Measurements from ENCODE around the gene DPP10. TPM values are rescaled to one million over a fixed set of nuclear protein-coding genes. Genes with fewer than 3 reads are reported as not detected.

DPP10 gene
- total and polyA plus RNA-seq, 4 donors, result 0.04 to 4.1 (median 0.48) TPM

DNA sequence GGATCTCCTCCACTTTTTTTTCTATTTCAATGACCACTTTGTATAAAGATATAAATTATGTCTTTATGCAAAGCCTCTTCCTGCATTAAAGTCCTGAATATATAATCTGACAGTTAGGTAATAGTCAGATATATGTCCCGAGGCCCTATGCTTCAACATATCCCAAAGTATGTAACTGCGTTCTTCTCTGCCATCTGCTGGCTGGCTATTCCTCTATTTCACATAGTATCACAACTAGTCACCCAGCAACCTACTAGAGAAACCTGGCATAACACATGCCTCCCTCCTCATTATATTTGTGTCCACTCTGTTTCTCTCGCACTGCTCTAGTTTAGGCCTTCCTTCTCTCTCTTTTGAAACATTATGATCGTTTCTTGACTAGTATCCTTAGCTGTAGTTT is 640.8 kb downstream of the DPP10 start:
- Histone ChIP-seq H3K9ac (ENCODE audit: low read depth in 1 of 2, low read length in 2 of 2) (no peak overlapping the region), H3K27ac (ENCODE audit: low read depth in 1 of 2, low read length in 2 of 2) (no peak overlapping the region), H3K36me3 (ENCODE audit: control insufficient read depth in 4 of 4, insufficient read depth in 3 of 4, low read depth in 1 of 4, low read length in 3 of 4) (no peaks in the 10 kb centered on the region), H3K27me3 (ENCODE audit: control insufficient read depth in 4 of 4, insufficient read depth in 4 of 4, low read length in 3 of 4) (no peaks in the 10 kb centered on the region), H3K9me3 (ENCODE audit: control insufficient read depth in 4 of 4, low read length in 3 of 4) (no peaks in the 10 kb centered on the region), H3K4me3 (ENCODE audit: low read depth in 1 of 3, low read length in 3 of 3) (no peak overlapping the region), H3K4me1 (ENCODE audit: control insufficient read depth in 4 of 4, insufficient read depth in 4 of 4, low read length in 3 of 4) (no peaks in the 10 kb centered on the region)
- 81% methylated on average over 4 of the region's 4 CpGs for WGBS
- TF ChIP-seq RAD21 (IDR thresholded peaks at IDR 0.05), result no peak
- TF ChIP-seq HNF4G (IDR thresholded peaks at IDR 0.05), result no peak
- no peak for TF ChIP-seq EGR1 (IDR thresholded peaks at IDR 0.05; ENCODE audit: low read depth in 2 of 2)
- TF ChIP-seq FOXA1 (IDR thresholded peaks at IDR 0.05), result no peak
- no peak for TF ChIP-seq RXRA (IDR thresholded peaks at IDR 0.05)
- no peak for TF ChIP-seq GABPA (IDR thresholded peaks at IDR 0.05 in 1 of 2, conservative IDR thresholded peaks at IDR 0.05 in 1 of 2)
- TF ChIP-seq CTCF (IDR thresholded peaks at IDR 0.05; ENCODE audit: low read depth, low read length, missing input control), result no peak
- no peak for TF ChIP-seq REST (IDR thresholded peaks at IDR 0.05)
- no peak for TF ChIP-seq TAF1 (conservative IDR thresholded peaks at IDR 0.05)
- no peak for TF ChIP-seq MAX (IDR thresholded peaks at IDR 0.05)
- TF ChIP-seq NR2F2 (IDR thresholded peaks at IDR 0.05), result no peak
- TF ChIP-seq, protein P1, sequence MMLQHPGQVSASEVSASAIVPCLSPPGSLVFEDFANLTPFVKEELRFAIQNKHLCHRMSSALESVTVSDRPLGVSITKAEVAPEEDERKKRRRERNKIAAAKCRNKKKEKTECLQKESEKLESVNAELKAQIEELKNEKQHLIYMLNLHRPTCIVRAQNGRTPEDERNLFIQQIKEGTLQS (IDR thresholded peaks at IDR 0.05), result no peak
- no peak for TF ChIP-seq FOXA2 (IDR thresholded peaks at IDR 0.05)
- no peak for TF ChIP-seq JUND (IDR thresholded peaks at IDR 0.05)
- no peak for TF ChIP-seq ZBTB33 (IDR thresholded peaks at IDR 0.05)
- no peak for TF ChIP-seq SP1 (IDR thresholded peaks at IDR 0.05)
- no peak for DNase-seq (ENCODE audit: low spot score)

- Histone ChIP-seq H3K27ac (ENCODE audit: low read depth in 1 of 2, low read length in 2 of 2) (no peak overlapping the region), H3K36me3 (ENCODE audit: control insufficient read depth in 4 of 4, insufficient read depth in 3 of 4, low read depth in 1 of 4, low read length in 3 of 4) (no peaks in the 10 kb centered on the region), H3K9me3 (ENCODE audit: control insufficient read depth in 4 of 4, low read length in 3 of 4) (no peaks in the 10 kb centered on the region), H3K27me3 (ENCODE audit: control insufficient read depth in 4 of 4, insufficient read depth in 4 of 4, low read length in 3 of 4) (no peaks in the 10 kb centered on the region), H3K4me1 (ENCODE audit: control insufficient read depth in 4 of 4, insufficient read depth in 4 of 4, low read length in 3 of 4) (no peaks in the 10 kb centered on the region), H3K4me3 (ENCODE audit: low read depth in 1 of 3, low read length in 3 of 3) (no peak overlapping the region), H3K9ac (ENCODE audit: low read depth in 1 of 2, low read length in 2 of 2) (no peak overlapping the region)
- TF ChIP-seq MAX (IDR thresholded peaks at IDR 0.05) (no peak), FOXA1 (IDR thresholded peaks at IDR 0.05) (no peak), HNF4G (IDR thresholded peaks at IDR 0.05) (no peak), FOXA2 (IDR thresholded peaks at IDR 0.05) (no peak), ZBTB33 (IDR thresholded peaks at IDR 0.05) (no peak), GABPA (IDR thresholded peaks at IDR 0.05 in 1 of 2, conservative IDR thresholded peaks at IDR 0.05 in 1 of 2) (no peak), SP1 (IDR thresholded peaks at IDR 0.05) (no peak), HNF4A (conservative IDR thresholded peaks at IDR 0.05) (no peak)
- TF ChIP-seq, protein P1 (IDR thresholded peaks at IDR 0.05), result no peak
- no peak for DNase-seq (ENCODE audit: low spot score)
- WGBS, result 78% methylated on average over 2 of the region's 2 CpGs
Observed at GRCh38 chr2:115083711-115084110, 641.3 kb downstream of the DPP10 start.

Data from liver (tissue), 9 donors.